HG03045 (cell line): Measurements from ENCODE around the gene AKR1B15.
"Not testable (repeated sequence)": the region's sequence is repeated elsewhere in the genome, so short reads cannot be mapped to it uniquely, and the experiment has no call there.

Source experiments
- ATAC-seq: cut with Tn5 transposase; IDR thresholded peaks from one replicate; pipeline ENCODE4 v1.9.1; 2021; ENCODE audit warnings: mild to moderate bottlenecking, moderate library complexity; ENCODE audit not compliant: unreplicated experiment

The AKR1B15 gene

DNA sequence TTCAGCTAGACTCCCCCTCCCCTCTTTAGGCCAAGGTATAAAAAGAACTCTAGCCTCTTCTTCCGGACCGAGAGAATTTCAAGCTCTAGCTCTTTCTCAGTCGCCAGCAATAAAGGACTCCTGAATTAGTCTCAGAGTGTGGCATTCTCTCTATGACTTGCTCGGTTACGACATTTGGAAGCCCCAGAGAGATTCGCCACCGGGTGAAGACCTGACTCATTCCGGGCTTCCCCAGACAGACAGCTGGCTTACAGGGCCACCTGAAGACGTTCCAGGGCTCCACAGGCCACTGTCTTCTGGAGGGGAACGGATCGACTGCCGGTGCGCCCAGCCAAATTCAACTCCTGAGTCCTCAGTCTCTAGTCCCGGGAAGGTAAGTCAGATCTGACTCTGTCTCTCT lies at the start of gene AKR1B15:
Gene AKR1B15, plus strand, starts transcription at position 234 of the 400 bp plus-strand sequence. CDS start 15,510 bp downstream, outside the sequence.
- ATAC-seq: peak; percentile 94

DNA sequence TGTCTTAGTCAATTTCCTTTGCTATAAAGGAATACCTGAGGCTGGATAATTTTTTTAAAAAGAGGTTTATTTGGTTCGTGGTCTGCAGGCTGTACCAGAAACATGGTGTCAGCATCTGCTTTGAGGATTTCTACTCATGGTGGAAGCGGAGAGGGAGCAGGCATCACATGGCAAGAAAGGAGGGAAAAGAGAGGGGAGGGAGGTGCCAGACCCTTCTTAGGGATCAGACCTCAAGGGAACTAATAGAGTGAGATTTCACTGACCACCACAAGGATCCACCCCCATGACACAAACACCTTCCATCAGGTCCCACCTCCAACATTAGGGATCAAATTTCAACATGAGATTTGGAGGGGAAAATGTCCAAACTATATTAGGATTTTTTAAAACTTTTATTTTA lies 48.5 kb upstream of the AKR1B15 start:
- no peak for ATAC-seq

DNA sequence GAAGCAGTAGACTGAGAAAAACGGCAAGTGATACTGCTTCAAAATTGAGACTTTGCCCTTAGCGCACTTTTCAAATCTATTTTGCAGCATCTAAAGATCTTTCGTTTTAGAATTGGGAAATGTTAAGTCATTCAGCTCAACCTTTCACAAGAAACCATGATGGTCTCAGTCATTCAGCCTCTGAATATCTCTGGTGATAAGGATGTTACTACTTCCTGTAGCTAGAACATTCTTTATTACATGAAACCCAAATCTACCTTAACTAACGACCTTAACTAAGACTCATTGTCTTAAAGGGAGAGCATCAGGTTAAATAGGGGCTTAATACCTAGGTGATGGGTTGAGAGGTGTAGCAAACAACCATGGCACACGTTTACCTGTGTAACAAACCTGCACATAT lies 47.9 kb upstream of the AKR1B15 start:
- ATAC-seq: no peak

GRCh38 chr7:134502463-134503371 lies 46.2 kb upstream of the AKR1B15 start:
- ATAC-seq: no peak

DNA sequence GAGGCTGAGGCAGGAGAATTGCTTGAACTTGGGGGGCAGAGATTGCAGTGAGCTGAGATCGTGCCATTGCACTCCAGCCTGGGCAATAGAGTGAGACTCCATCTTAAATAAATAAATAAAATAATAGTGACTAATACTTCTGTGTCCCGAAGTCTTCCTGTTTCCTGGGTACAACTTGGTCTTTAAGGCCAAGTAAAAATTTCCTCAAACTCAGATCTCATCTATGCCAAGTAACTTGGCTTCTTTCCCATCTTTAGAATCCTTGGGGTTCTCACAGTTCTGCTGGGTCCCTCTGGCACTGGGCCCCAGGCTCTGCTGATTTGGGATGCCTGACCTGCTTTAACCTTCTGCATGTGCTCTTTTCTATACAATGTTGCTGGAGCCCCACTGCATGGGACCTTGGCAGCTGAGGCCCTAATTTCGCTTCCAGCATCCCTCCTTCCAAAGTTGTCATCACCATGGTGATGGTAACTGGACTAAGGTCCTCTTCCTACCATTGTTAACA lies 44.2 kb upstream of the AKR1B15 start:
- no peak for ATAC-seq

DNA sequence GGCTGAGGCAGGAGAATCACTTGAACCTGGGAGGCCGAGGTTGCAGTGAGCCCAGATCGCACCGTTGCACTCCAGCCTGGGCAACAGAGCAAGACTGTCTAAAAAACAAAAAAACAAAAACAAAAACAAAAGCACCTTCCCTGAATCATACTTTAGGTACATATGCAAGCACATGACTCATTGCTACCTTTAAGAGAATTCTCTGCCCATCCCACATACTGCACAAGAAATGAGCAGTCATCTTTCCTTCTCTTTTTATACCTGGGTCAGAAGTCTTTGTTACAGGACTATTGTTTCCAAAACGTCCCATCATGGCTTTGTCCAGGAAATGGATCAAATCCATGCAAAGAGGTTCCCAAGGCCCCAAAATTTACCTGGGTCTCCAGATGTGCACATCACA lies 43.1 kb upstream of the AKR1B15 start:
- no peak for ATAC-seq

- no peak for ATAC-seq
These were observed 39.9 kb upstream of the AKR1B15 start for GRCh38 chr7:134509010-134509409.

- ATAC-seq: no peak
These were observed 38.3 kb upstream of the AKR1B15 start for GRCh38 chr7:134510646-134511045.

- ATAC-seq: no peak
These were observed 36.6 kb upstream of the AKR1B15 start for GRCh38 chr7:134512271-134512670.

DNA sequence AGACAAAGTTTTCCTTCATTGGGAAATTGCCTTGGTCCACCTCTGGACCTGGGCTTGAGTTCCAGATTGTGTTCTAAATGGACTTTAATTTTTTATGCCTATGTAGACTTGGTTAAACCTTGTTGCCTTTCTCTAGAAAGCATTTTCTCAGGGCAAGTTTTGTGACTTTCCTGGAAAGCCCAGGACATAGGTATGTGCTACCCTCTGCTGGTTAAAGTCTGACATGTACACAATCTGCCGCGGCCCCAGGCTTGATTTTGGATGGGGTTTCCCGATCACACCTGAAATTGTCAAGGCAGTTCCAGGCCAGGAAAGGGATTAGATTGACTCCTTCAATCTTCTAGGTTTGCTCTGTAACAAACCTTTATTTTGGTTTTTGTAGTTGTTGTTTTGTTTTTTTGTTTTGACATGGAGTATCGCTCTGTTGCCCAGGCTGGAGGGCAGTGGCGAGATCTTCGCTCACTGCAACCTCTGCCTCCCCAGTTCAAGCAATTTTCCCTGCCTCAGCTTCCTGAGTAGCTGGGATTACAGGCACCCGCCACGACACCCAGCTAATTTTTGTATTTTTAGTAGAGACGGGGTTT lies 35.6 kb upstream of the AKR1B15 start:
- peak; percentile 49 for ATAC-seq

GRCh38 chr7:134514106-134514505 lies 34.8 kb upstream of the AKR1B15 start:
- ATAC-seq: no peak

DNA sequence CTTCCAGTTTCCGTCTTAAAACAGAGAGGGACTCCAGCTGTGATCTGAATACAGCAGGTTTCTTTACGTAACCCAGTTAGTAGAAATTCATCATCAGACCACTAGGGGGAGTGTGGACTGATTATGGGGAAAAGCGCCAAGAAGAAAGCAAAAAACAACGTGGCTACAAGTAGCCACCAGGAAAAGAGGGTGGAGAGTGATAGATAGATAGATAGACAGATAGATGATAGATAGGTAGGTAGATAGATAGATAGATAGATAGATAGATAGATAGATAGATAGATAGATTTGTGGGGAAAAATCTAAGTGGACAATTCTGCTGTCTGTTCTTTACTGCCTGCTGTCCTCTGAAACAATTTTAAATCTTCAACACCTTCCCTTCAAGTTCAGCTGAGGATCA lies 34.2 kb upstream of the AKR1B15 start:
- ATAC-seq: no peak

- no peak for ATAC-seq
These were observed 33.1 kb upstream of the AKR1B15 start for GRCh38 chr7:134515569-134516468.

DNA sequence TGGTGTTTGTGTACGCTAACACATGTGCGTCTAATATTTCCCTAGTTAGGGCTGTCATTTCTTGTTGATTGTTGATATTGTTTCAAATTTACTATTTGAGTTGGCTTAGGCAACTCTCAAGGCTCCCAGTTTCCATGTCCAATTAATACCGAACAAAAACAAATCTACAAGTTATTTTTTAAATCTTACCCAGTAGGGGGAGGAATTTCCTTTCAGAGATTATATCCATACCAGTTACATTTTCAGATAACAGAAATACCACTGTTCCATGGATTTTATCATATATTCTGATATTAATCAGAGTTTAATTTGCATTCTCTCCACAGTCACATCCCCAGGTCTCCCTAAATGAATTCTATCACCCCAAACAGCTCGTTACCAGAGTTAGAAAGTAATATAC lies 28.8 kb upstream of the AKR1B15 start:
- no peak for ATAC-seq

DNA sequence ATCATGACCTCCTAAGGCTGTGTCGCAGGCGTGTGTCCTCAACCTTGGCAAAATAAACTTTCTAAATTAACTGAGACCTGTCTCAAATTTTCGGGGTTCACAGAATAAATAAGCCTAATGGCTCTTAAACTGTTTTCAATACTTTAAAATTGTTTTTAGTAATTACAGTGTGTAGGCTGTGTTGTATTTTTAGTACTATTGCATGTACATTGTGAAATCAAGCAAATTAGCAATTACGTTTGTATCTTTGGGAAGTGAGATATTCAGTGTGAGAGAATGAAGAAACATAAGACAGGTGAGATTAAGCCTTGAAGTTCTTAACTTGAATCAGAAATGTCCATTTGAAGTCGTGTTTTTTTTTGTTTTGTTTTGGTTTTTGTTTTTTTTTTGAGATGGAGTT lies 26.3 kb upstream of the AKR1B15 start:
- ATAC-seq: no peak

- not testable (repeated sequence) for ATAC-seq
These were observed 23.5 kb upstream of the AKR1B15 start for GRCh38 chr7:134525449-134525848.

GRCh38 chr7:134526552-134527248 lies 22.2 kb upstream of the AKR1B15 start:
- not testable (repeated sequence) for ATAC-seq

DNA sequence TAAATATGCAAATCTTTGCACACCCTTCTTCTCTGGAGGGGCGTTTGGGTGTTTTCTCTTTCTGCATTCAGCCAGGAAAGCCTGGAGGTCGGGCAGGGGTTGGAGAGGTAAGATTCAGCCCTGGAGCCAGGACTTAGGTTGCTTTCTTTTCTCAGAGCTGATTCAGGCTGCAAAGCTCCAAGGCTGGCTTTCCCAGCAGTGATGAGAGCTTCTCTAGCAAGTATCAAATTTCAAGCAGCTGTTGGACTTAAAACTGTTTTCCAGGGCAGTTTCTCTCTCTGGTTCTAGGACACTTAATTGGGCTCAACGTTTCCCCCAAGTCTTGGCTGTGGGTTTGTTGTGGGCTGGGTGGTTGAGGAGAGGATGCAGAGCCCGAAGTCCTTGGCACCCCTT lies 20.9 kb upstream of the AKR1B15 start:
- ATAC-seq: no peak

DNA sequence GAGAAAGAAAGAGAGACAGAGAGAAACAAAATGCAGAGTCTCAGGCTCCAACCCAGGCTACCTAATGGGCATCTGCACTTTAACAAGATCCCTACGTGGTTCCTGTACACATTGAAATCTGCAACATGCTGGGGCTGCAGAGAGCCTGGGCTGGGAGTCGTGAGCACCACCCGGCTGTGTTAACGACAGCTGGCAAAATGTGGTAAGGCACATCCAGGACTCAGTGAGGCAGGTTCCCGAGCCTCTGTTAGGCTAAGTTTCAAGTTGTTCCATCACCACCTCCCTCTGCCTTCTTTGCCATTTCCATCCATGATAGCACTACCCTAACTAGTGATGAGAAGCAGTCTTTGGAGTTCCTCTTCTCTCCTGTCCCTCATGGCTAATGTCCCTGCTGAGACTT lies 20.2 kb upstream of the AKR1B15 start:
- ATAC-seq: no peak

GRCh38 chr7:134530460-134530859 lies 18.4 kb upstream of the AKR1B15 start:
- no peak for ATAC-seq
